HG03469 (cell line): ENCODE results near the gene IGSF21.

Source experiments
- ATAC-seq: cut with Tn5 transposase; IDR thresholded peaks from one replicate; pipeline ENCODE4 v1.9.1; 2021; ENCODE audit warnings: mild to moderate bottlenecking, moderate library complexity, moderate number of reproducible peaks; ENCODE audit not compliant: unreplicated experiment

The IGSF21 gene

DNA sequence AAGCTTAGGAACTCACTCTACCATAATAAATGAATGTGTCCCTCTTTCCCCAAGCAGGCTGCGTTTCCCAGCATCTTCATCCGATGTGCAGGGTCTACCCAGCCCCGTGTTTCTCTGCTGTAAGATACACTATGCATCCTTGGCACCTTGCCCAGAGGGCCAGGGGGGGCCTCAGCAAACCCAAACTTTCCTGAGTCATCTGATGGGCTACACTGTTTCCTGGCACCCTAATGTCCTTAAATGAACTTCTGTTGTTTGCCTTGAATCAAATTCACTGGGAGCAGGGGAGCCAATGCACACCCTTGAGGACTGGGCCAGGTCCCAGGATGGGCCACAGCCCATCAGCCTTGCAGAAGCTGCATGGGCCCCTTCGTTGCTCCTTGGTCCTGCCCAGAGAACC is 145.5 kb downstream of the IGSF21 start:
- no peak for ATAC-seq

DNA sequence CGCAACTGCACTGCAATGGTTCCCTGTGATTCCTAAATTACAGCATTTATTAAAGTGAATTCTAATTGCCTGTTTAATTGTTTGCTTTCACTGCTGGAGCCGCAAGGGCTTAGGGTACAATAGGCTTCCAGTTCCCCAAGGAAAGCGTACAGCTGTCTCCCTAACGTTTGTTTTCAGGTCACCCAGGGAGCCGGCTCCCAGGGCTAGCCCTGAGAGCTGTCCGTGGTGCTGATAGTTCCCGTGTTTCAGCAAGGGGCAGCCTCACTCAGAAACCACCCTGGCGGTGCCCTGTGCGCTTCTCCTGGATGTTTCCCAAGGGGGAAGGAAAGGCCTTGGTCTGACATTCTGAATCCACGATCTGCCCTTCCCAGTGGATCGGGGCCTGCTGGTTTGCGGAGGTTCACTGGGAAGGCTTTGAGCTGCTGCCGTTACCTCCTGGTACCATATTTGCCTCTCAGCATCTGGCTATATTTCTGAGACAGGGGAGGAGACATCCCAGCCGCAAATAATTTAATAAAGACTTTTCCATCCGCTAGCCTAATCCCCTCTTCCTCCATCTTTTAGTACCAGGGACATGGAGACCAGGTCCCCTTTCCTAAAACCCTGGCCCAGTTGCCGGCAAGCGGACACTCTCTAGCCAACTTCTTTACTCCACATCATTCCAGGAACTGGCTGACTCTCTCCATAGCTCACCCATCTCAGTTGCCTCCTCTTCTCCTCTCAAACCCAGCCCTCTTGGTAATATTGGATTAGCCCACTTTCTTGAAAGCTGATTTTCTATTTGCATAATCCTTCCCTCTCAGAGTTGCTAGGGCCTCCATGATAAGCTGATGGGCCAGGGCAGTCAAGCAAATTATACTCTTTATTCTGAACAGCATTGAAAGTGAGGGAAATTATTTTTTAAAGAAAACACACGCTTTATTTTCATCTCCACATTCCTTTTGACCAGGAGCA is 149.0 kb downstream of the IGSF21 start:
- no peak for ATAC-seq

DNA sequence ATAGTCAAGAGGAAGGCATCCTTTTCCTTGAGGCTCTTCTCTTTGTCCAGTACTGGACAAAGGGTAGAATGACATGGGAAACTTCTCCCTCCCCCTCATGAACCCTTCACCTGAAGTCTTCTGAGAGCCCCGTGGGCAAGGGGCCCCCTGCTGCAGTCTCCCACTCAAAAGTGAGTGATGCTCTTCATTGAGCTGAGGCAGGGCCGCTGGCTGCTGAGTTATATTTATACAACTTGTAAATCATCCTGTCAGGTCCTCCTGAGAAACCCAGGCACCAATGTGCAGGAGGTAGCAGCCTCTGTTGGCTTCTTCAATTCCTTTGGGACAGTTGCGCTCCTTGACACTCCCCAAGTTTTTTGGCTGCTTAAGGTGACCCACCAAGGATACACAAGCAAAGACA is 150.2 kb downstream of the IGSF21 start:
- no peak for ATAC-seq

DNA sequence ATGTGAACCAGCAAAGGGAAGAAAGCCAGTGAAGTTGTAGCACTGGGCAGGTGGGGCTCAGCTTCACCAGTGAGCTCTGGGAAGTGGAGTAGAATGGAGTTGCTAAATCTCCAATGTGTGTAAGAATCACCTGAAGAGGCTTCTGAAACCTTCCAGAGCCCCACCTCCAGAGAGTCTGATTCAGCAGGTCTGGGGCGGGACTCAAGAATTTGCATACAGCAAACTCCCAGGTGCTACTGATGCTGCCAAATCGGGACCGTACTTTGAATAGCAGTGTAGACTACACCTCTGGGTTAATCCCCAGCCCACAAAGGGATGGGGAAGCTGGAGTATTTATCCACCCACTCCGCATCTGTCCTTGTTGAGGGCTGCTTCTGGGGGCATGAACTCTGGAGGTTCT is 154.3 kb downstream of the IGSF21 start:
- ATAC-seq, result no peak

DNA sequence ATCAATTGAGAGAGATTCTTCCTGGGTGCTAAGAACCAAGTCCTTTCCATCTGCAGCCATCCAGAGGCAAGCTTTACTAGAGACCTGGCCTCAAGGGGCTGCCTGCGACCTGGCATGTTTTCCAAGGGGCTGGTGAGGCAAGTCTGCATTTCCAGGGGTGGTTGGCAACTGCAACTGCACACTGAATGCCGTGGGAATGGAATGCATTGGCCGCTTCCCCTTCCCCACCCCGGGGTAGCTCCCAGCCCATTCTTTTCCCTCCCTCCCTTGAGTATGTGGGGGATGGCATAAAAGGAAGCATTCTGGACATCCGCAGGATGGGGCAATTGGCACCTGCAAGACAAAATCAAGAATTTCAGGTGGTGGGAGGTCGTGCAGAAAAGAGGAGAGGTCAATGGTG is 155.1 kb downstream of the IGSF21 start:
- ATAC-seq, result no peak

DNA sequence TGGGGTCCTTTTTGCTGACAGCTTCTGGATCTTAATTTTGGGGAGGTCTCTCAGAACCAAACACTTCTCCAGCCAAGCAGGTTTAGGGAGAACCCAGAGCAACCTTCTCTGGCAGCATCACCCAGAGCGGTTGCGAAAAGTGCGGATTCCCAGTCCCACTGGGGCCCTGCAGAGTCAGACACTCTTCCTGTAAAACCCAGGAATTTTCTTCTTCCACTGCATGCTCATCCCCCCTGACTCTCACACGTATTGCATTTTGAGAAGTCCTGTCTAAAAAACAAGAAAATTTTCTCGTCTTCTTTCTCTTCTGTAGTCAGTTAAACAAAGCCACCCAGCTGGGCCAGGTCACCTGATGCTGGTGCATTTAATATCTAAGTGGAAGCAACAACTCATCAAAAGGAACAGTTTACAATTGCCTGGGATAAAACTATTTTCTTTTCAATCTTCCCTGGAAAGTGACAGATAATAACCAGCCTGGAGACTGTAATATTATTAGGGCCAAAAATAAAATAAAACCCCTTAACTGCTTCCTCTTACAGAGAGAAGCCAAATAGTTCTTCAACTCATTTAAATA is 156.0 kb downstream of the IGSF21 start:
- no peak for ATAC-seq

DNA sequence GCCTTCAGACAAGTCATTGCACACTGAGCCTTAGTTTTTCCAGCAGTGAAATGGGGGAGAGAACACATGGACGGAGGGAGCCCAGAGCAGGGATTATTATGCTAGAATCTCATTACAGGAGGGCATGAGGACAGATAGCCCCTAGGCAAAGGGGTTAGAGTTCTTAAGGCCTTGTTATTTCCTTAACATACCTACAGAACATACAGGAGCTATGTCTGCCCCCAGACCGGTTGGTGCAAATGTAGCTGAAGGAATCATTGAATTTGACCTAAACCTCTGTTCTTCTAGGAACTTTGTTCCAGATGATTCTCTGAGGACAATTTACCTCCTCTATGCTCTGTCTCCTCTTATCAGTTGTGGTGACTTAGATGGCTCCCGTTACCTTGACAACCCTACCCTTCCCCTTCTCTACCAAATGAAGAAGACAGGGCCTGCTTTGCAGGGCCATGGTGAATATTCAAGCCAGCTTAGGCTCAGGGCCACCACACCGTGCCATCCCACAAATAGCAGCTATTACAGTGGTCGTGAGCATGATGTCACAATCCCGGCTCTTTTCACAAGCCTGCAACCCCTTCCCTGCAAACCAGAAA is 156.9 kb downstream of the IGSF21 start:
- no peak for ATAC-seq

DNA sequence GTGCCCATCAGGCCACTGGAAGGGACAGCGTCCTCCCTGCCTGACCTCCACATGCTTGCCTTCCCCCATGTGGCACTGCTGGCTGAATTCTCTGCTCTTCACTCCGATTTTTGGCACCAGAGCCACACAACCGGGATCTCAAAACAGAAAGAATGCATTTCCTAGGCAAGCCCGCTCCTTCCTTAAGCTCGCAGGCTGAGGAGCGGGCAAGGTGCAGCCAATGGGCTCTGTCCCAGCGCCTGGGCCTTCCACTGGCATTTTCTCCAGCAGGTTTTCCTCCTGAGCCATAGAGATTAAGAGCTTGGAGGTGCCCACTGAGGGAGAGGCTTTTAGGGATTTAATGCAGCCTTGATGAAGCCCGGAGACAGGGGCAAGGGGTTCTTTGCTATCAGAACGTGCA is 158.0 kb downstream of the IGSF21 start:
- no peak for ATAC-seq

DNA sequence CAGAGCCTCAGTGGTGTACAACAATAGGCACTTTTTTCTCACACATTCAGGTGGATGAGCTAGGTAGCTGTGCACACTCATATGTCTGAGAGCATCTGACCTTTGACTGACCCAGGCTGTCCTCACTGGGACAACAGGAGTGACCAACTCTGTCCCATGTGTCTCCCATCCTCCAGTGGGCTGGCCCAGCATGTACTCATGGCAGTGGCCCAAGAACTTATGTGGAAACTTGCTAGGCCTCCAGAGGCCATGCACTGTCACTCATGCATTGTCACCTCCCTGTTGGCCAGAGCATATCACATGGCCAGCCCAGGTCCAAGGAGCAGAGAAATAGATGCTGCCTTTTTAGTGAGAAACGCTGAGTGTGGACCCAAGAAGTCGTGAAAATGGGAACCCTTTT is 158.8 kb downstream of the IGSF21 start:
- no peak for ATAC-seq

DNA sequence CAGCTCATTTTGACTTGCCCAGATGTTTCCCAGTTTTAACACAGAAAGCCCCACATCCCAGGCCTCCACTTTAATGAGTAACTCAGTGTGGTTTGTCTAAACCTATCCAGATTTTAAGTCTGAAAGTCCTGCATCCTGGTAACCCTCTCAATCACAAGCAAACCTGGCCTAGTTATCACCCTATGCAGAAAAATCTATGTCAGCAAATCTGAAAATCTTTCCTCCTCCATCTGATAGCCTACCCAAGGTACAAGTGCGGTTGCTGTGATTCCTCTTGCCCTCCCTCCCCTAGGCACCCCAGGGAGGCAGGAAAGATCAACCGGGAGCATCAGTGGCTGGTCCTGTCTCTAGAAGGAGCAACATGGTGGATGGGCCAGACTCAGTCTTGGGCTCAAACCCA is 163.7 kb downstream of the IGSF21 start:
- no peak for ATAC-seq

DNA sequence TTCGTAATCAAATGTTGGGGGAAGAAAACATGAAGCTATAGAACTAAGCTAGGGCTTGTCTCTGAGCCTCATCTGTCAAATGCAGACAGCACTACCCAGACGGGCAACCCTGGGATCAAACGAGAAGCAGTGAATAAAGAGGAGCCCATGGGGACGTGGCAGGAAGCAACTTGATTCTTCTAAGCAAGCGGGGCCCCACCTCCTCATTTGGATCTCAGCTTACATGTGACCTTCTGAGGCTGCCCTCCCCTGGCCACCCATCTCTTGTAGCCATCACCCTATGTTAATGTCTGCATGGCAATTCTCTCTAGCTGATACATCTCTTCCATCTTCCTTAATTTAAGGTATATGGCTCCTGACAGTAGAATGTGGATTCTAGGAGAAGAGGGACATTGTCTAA is 171.3 kb downstream of the IGSF21 start:
- no peak for ATAC-seq

DNA sequence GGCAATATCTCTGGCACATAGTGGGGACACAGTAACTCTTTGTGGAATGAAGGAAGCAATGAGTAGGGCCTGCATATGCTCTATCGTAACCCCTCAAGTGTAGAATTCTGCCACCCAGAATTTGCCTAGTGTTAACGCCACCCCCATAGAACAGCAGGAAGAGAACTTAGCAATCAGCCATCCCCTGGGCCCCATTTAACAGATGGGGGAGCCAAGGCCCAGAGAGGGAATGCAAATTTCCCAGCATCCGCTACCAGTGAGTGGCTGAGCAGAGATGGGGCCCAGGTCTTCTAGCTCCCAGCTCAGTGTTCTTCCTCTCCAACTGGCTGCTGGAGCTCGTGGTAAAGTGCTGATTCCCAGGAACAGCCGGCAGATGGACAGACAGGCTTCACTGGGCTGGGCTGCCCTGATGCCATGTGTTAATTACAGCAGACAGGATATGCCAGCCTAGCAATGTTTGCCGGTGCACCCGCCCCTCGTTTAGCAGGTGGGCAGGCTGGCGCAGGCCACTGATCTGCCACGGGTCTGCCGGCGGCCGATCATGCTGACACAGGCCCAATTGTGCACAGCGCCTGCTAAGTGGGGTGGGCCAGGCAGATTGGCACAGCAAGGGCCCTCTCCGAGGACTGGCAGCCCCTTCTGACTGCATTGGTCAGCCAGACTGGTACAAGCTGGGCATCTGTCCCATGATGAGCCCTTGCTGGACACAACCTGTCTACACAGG is 171.9 kb downstream of the IGSF21 start:
- no peak for ATAC-seq

DNA sequence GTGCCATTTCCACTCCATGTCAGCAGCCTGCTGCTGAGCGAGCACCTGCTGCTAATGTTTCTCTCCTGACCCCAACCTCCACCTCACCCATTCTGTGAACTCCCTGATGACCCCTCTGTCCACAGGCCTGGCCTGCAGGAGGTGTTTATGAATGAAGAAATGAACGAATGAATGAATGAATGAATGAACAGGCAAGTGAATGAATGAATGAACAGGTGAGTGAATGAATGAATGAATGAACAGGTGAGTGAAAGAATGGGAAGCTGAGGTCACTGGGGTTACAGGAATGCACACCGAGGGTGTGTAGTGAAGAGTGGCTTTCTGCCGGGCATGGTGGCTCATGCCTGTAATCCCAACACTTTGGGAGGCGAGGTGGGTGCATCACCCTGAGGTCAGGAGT is 173.4 kb downstream of the IGSF21 start:
- ATAC-seq, result no peak

DNA sequence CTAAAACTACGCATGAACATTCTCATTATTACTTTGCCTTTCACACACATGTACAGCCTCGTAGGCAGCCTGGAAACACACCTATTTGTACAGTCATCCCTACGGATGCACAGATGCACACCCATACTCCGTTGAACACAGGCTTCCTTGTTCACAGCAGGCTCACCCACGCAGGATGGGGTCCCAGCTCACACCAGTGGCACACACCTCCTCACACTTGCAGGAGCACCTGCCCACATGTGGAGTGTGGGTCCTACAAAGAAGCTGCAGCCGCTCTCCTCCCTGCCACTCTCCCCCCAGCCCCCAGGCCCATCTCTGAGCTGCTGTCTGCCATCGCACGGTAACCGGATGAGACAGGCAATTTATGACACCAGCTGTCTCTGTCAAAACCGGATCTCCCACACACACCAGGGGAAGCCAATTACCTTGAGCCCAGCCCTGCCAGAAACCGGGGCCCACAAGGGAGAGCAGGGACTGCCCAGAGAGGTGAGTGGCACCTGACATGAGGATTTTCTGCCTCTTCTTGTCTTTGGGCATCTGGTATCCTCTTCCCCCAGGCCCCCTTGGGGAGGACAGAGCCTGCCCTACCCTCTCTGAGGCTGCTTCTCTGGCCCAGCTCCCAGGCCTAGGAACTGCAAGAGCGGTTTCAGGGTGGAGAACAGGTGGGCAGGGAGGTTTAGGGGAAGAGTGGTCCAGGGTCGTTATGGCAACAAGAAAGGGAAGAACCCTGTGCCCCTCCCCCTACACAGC is 175.4 kb downstream of the IGSF21 start:
- ATAC-seq, result no peak

DNA sequence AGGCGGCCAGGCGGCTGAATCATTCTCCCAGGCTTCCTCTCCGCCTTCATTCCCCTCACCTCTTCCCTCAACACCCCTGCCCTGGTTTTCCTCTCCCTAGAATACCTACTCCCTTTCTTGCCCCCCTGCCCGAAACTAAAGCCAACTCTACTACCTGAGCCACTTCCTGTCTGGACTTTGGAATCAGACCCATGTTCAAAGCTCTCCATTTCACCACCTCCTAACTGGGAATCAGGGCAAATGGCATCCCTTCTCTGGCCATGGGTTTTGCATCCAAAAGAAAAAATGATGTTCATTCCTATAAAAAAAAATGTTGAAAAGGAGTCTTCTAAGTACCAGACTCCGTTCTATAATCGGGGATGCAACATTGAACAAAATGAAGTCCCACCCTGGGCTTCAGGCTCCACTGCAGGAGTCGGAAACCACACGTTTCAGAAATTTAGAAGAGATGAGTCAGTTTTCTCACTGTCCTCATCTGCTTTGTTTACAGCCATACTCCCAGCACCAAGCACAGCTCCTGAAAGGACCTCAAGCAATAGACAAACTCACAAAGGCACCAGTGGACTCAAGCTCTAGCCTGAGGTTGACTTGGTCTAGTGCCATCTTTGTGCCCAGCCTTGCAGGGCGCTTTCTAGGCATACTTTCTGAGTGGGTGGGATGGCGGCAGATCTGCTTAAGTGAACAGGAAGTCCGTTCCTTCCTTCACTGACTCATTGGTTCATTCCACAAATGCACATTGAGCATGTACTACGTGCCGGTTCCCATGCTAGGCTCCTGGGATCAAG is 176.2 kb downstream of the IGSF21 start:
- ATAC-seq, result no peak

DNA sequence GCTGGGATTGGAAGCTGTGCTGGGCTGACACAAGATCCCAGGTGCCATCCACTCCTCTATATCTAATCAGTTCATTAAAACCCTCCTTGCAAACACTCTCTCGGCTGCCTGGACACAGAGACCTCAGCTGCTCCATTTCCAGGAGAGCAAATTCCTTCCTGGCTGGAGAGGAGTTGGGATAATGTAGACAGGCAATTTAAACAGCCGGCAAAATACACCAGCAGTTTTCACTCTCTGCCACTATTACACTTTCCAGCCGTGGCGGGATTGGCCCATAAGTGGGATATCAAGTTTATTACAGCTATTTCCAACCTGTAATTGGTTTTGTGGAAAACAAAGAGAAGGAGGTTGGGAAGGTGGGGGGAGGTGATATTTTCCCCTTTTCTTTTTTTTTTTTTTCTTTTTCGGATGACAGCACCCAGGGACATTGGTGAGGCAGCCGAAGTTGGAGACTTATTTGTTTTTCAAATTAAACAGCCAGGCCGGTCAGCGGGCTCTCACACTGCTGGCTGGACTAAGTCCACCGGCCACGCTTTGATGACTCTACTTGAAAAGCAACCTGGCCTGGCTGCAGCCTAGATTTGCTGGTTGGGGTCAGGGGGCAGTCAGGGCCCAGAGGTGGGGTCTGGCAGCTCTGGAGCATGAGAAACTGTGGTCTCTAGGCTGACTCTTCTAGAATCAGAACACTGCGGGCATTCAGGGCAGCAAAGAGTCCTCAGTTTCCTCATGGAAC is 177.4 kb downstream of the IGSF21 start:
- ATAC-seq, result no peak

DNA sequence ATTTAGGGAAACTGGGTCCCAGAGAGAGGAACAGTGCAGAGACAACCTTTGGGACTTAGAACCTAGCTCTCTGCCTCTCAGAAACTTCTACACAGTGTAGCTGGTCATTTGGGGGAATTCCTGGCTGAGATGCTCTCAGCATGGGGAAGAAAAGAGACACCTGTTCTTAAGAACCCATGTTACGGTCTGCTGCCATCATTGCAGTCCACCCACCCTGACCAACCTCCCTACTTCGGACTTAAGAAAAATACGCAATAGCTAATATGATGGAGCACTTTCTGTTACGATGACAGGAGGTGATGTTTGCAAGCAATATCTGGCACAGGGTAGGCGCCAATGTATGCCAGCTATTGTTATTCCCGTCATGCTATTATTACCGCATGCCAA is 177.9 kb downstream of the IGSF21 start:
- no peak for ATAC-seq

DNA sequence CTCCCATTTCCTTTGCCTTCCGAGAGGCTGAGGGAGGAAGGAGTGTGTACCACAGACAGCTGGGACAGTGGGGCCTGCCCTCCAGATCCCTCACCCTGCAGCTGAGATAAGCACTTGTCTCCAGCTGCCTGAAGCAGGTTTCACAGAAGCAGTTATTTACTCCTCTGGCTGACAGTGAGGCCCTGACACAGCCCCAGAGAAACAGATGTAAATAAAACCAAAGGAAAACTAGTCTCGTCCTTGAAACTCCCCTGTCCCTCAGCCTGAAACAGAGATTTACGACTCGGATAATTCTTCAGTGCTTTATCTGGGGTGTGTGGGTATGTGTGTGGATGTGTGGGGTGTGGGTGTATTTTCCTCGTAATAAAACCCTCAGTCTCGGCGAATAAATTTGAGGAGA is 181.1 kb downstream of the IGSF21 start:
- no peak for ATAC-seq

DNA sequence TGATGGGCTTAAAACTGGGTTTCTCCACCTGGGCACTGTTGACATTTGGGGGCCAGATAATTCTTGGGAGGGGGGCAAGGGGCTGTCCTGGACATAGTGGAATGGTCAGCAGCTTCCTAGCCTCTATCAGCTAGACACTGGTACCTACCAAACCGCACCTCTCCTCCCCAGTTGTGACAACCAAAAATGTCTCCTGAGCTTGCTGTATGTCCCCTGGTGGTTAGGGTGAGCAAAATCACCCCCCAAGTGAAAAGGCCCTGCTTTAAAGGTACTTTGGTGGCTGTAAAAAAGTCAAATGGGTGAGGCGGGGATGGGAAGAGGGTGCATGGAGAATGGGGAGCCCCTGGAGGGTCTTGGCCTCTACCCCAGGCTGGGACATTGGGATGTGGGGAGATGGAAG is 182.0 kb downstream of the IGSF21 start:
- no peak for ATAC-seq
